CD4-positive, alpha-beta memory T cell (primary cell): ENCODE measurements around the gene ALDOC. TPM values are rescaled to one million over a fixed set of nuclear protein-coding genes. Genes with fewer than 3 reads are reported as not detected.

Experiments
- CTCF ChIA-PET: fragments of 350-600 bp; sonication (Branson Sonifier 250); formaldehyde crosslinking; loops from one replicate; lab custom pipeline; 2021; ENCODE audit warnings: inconsistent platforms; ENCODE audit not compliant: partially characterized antibody; lab: Charles Lee
- POLR2A ChIA-PET: fragments of 350-600 bp; sonication (Branson Sonifier 250); formaldehyde crosslinking; loops from one replicate; lab custom pipeline; 2021; ENCODE audit not compliant: partially characterized antibody; lab: Charles Lee
- DNase-seq, 5 donors: peaks; one replicate each; pipeline versions ENCODE4 v3.0.0 to v3.0.0-alpha.2; 2020 to 2022; ENCODE audit warnings: mixed read lengths in 1 of 5
- H3K27ac ChIP-seq: one replicate; pipeline ENCODE4 v1.7.0; 2013; ENCODE audit warnings: low read depth, low read length
- H3K27me3 ChIP-seq: 2 replicates; pipeline ENCODE4 v1.7.0; 2013; ENCODE audit warnings: mild to moderate bottlenecking, low read length, moderate library complexity; ENCODE audit not compliant: insufficient read depth
- H3K36me3 ChIP-seq: 2 replicates; pipeline ENCODE4 v1.7.0; 2013; ENCODE audit warnings: mild to moderate bottlenecking, low read length, moderate library complexity; ENCODE audit not compliant: insufficient read depth
- H3K4me1 ChIP-seq: 2 replicates; pipeline ENCODE4 v1.7.0; 2013; ENCODE audit warnings: mild to moderate bottlenecking, low read length, moderate library complexity; ENCODE audit not compliant: insufficient read depth
- H3K4me3 ChIP-seq, 2 donors: one replicate each; pipeline ENCODE4 v1.7.0; 2013; ENCODE audit warnings: low read length in 2 of 2, mild to moderate bottlenecking in 1 of 2
- H3K9me3 ChIP-seq, 2 donors: one replicate each; pipeline ENCODE4 v1.7.0; 2013; ENCODE audit warnings: low read length in 2 of 2, control low read depth in 1 of 2; ENCODE audit not compliant: control insufficient read depth in 1 of 2
- H3K27ac Mint-ChIP-seq, 7 donors: one replicate each; pipeline ENCODE4 v1.8.0; 2020 to 2021; ENCODE audit warnings: mixed read lengths in 7 of 7, mild to moderate bottlenecking in 6 of 7, inconsistent platforms in 3 of 7, moderate library complexity in 3 of 7
- H3K27me3 Mint-ChIP-seq, 2 donors: one replicate each; pipeline ENCODE4 v1.8.0; 2020 to 2021; ENCODE audit warnings: mixed read lengths in 2 of 2
- H3K36me3 Mint-ChIP-seq, 2 donors: one replicate each; pipeline ENCODE4 v1.8.0; 2020 to 2021; ENCODE audit warnings: mixed read lengths in 2 of 2, inconsistent platforms in 1 of 2, mild to moderate bottlenecking in 1 of 2
- H3K4me1 Mint-ChIP-seq, 4 donors: one replicate each; pipeline ENCODE4 v1.8.0; 2020 to 2021; ENCODE audit warnings: mixed read lengths in 4 of 4, mild to moderate bottlenecking in 1 of 4
- H3K4me3 Mint-ChIP-seq, 8 donors: one replicate each; pipeline ENCODE4 v1.8.0; 2020 to 2021; ENCODE audit warnings: mixed read lengths in 8 of 8, mild to moderate bottlenecking in 7 of 8, moderate library complexity in 6 of 8, inconsistent platforms in 3 of 8
- H3K9me3 Mint-ChIP-seq, 8 donors: one replicate each; pipeline ENCODE4 v1.8.0; 2020 to 2021; ENCODE audit warnings: mixed read lengths in 8 of 8, mild to moderate bottlenecking in 5 of 8, inconsistent platforms in 3 of 8, moderate library complexity in 1 of 8
- intact Hi-C: fragments of 100-400 bp; cut with micrococcal nuclease; formaldehyde crosslinking; loops from one replicate; pipeline ENCODE4 v1.15.1; 2023
- polyA plus RNA-seq, 2 donors: library from polyadenylated mRNA; unstranded; fragments of 300-500 nt; fragmentation: Illumina TruSeq; gene quantifications; one replicate each; pipeline ENCODE4 v1.2.3, GENCODE V29; 2021
- total RNA-seq, 2 experiments: library from RNA; stranded (reverse); gene quantifications; one replicate each; pipeline ENCODE4 v1.2.3, GENCODE V29; 2021

The ALDOC gene
- total and polyA plus RNA-seq, 4 experiments from 2014 or later = 30.1 to 62.2 (median 41.9) TPM

DNA sequence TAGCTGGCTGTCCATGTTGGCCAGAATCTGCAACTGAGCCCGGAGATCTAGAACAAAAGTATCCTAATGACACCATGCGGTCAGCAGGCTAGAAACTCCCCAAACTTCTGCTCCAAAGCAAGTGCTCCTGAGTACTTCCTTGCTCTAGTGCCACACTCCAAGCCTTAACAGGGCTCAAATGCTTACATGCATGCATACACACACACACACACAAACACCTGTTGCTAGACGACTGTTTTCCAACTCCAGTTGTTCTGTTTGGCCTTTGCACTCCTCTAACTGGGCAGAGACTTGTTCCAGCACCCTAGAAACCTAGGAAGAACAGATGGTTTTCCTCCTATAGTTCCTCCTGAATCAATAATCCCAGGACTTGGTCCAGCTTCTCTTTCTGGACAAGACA lies 7.7 kb upstream of the ALDOC start:
- POLR2A ChIA-PET = no interaction called here
- no peaks in the 10 kb centered on the region for H3K27me3 Mint-ChIP-seq
- no peaks in the 10 kb centered on the region for H3K9me3 Mint-ChIP-seq
- H3K4me3 ChIP-seq = no peak overlapping the region
- peak overlapping the region in 2 of 7 donors; percentile 25 to 59 for H3K27ac Mint-ChIP-seq
- no peaks in the 10 kb centered on the region for H3K4me1 ChIP-seq
- peaks cover 10 to 12% of the 10 kb centered on the region in 2 donors for H3K36me3 Mint-ChIP-seq
- intact Hi-C loops = no loop called here
- no peak for DNase-seq
- H3K36me3 ChIP-seq = peaks cover 17% of the 10 kb centered on the region
- peaks cover 0 to 3% (median under 1%) of the 10 kb centered on the region in 4 donors for H3K4me1 Mint-ChIP-seq
- no peak overlapping the region for H3K4me3 Mint-ChIP-seq
- H3K27me3 ChIP-seq = no peaks in the 10 kb centered on the region
- no peak overlapping the region for H3K27ac ChIP-seq
- CTCF ChIA-PET = no interaction called here
- H3K9me3 ChIP-seq = no peaks in the 10 kb centered on the region

DNA sequence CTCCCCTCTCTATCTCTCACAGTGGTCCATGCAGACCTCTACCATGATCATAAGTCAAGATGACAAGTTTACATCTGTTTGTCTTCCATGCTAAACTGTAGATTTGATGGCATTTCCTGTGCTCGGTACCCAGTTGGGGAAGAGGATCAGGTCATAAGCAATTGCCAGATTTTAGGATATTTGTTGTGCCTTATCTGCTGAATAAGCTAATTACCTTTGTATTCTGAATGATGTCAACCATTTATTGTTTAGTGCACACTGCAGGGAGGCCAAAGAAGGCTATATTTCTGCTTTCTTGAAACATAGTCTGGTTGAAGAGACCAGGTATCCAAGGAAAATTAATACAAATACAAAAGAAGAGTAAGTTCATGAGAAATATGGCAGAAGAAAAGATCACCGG lies 5.8 kb upstream of the ALDOC start:
- intact Hi-C loops = no loop called here
- POLR2A ChIA-PET = interaction anchor here (1.0 kb wide), 1 partner anchor 11 kb away, joined by 4 read pairs; the partner anchor contains the start of gene PIGS
- Mint-ChIP-seq H3K36me3 (peaks cover 7 to 8% of the 10 kb centered on the region in 2 donors), H3K4me1 (peaks cover 0 to 1% (median 0%) of the 10 kb centered on the region in 4 donors), H3K27ac (no peak overlapping the region), H3K27me3 (no peaks in the 10 kb centered on the region), H3K4me3 (no peak overlapping the region), H3K9me3 (no peaks in the 10 kb centered on the region)
- H3K9me3 ChIP-seq = no peaks in the 10 kb centered on the region
- H3K4me1 ChIP-seq = no peaks in the 10 kb centered on the region
- peaks cover 17% of the 10 kb centered on the region for H3K36me3 ChIP-seq
- no peak overlapping the region for H3K4me3 ChIP-seq
- H3K27ac ChIP-seq = no peak overlapping the region
- no peaks in the 10 kb centered on the region for H3K27me3 ChIP-seq
- CTCF ChIA-PET = no interaction called here
- no peak for DNase-seq

DNA sequence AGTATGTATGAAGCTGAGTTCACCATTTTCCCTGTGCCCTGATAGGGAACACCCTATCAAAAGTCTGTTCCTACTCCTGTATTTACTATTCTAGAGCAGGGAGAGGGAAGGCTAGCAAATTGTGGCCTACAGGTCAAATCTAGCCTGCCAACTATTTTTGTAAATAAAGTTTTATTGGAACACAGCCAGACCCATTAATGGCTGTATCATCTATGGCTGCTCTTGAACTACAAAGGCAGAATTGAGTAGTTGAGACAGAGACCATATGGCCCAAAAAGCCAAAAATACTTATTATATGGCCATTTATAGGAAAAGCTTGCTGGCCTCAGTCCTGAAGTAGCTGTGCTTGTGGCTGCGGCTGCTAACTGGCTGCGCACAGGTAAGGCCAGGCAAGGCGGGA lies 4.3 kb upstream of the ALDOC start:
- intact Hi-C loops = no loop called here
- ChIA-PET CTCF (no interaction called here), POLR2A (interaction anchor here (1.2 kb wide), 1 partner anchor 10 kb away, joined by 5 read pairs; the partner anchor contains the start of gene PIGS)
- peaks cover 7 to 13% of the 10 kb centered on the region in 2 donors for H3K36me3 Mint-ChIP-seq
- H3K4me3 Mint-ChIP-seq = no peak overlapping the region
- no peak for DNase-seq
- Histone ChIP-seq H3K9me3 (no peaks in the 10 kb centered on the region), H3K4me1 (peaks cover 10% of the 10 kb centered on the region), H3K27me3 (no peaks in the 10 kb centered on the region), H3K36me3 (peaks cover 13% of the 10 kb centered on the region), H3K27ac (no peak overlapping the region), H3K4me3 (no peak overlapping the region)
- no peaks in the 10 kb centered on the region for H3K9me3 Mint-ChIP-seq
- H3K27ac Mint-ChIP-seq = peak overlapping the region in 2 of 7 donors; percentile 3 to 64
- H3K27me3 Mint-ChIP-seq = no peaks in the 10 kb centered on the region
- H3K4me1 Mint-ChIP-seq = peaks cover 8 to 13% (median 11%) of the 10 kb centered on the region in 4 donors

DNA sequence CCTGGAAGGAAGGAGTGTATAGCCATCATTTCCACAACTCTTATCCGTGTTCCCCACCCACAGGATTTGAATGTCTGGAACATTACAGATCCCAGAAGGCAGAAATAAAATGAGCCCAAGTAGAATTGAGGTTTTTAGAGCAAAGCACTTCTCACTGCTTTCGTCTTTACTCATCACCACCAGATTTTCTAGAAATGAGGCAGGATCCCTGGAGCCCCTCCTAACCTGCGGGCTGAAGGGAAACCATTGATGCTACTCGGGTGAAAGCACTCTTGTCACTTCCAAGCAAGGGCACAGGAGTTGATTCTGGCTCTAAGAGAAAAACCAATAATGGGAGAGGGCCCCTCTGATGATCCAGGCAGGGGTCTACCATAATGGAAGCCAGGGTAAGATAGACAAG lies 2.8 kb upstream of the ALDOC start:
- H3K4me3 ChIP-seq = no peak overlapping the region
- CTCF ChIA-PET = no interaction called here
- Mint-ChIP-seq H3K36me3 (peaks cover 6 to 8% of the 10 kb centered on the region in 2 donors), H3K9me3 (no peaks in the 10 kb centered on the region), H3K4me1 (peaks cover 9 to 22% (median 17%) of the 10 kb centered on the region in 4 donors), H3K27ac (peak overlapping the region in 1 of 7 donors; percentile 48), H3K4me3 (no peak overlapping the region), H3K27me3 (no peaks in the 10 kb centered on the region)
- no peaks in the 10 kb centered on the region for H3K27me3 ChIP-seq
- intact Hi-C loops = no loop called here
- H3K27ac ChIP-seq = no peak overlapping the region
- peaks cover 19% of the 10 kb centered on the region for H3K4me1 ChIP-seq
- H3K9me3 ChIP-seq = no peaks in the 10 kb centered on the region
- POLR2A ChIA-PET = interaction anchor here (1.2 kb wide), 1 partner anchor 8 kb away, joined by 5 read pairs; the partner anchor contains the start of gene PIGS
- no peak for DNase-seq
- no peaks in the 10 kb centered on the region for H3K36me3 ChIP-seq

DNA sequence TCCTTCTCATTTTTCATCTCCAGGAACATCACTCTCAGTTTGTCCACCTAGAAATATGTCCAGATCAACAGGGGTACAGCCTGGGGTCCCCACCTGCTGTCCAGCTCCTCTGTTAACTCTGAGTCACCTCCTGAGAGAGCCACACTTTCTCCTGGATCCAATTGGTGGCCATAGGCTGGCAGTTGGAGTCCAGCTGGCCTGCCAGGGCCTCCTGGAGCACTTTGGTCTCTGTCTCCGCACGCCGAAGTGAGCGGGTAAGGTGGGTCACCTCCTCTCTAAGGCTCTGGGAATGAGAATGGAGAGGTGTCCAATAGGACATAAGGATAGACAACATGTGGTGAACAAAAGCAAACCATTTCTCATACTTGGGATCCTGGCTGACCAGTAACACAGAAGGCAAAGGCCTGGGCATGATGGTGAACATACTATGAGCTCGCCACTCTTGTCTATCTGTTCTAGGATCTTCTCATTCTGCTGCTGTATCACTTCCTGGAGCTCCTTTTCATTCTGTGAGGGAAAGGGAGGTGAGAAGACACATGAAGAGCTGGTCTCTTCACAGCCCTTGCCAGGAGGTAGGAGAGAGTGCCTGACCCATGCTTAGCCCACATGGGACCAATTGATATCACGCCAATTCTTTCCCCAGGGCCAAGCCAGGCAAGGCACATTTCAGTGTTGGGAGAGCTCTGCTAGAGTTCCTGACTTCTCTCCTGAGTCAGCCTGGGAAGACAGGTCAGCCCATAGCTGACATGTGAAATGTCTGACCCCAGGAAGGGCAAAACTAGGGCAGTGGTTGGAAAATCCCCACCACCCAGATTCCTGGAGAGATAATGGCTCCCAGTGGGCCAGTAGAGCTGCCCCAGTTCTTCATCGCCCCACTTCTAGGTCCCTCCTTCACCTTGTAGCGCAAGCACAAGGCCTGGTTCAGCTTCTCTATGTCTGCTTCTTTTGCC lies 1.8 kb upstream of the ALDOC start:
- Mint-ChIP-seq H3K36me3 (peaks cover 0 to 9% of the 10 kb centered on the region in 2 donors), H3K9me3 (no peaks in the 10 kb centered on the region), H3K4me3 (peak overlapping the region in 1 of 8 donors; percentile 35), H3K4me1 (peaks cover 10 to 29% (median 17%) of the 10 kb centered on the region in 4 donors), H3K27ac (peak overlapping the region in 3 of 7 donors; percentile 41 to 64 (median 48)), H3K27me3 (no peaks in the 10 kb centered on the region)
- ChIA-PET CTCF (interaction anchor here (1.4 to 1.5 kb wide), 2 partner anchors 30 to 34 kb away, joined by 4 to 5 read pairs; no protein-coding TSS in a partner anchor), POLR2A (interaction anchor here (1.3 to 13.1 kb wide), 3 partner anchors 22 to 66 kb away, joined by 8 to 169 read pairs (median 20); partner anchors contain the start of genes BLTP2 and SPAG5)
- Histone ChIP-seq H3K4me1 (peaks cover 19% of the 10 kb centered on the region), H3K27ac (no peak overlapping the region), H3K9me3 (no peaks in the 10 kb centered on the region), H3K4me3 (no peak overlapping the region), H3K36me3 (no peaks in the 10 kb centered on the region), H3K27me3 (no peaks in the 10 kb centered on the region)
- no peak for DNase-seq
- intact Hi-C loops = no loop called here

DNA sequence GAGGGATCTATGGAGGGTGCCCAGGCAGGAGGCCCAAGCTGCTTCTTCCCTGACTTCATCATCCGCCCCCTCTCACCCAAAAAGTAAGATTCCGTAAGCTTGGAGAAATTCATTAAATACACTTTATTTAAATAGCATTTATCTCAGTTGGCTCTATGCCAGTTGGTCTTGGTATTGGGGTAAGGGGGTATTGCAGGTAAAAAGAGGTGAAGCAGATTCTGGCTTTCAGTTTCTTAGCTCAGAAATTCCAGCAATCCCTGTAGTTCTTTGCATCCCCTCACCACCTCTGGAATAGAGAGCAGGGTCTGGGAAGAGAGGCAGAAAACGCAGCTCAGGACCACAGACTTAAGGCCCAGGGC lies 750 bp upstream of the ALDOC start:
- peaks cover 18 to 39% (median 24%) of the 10 kb centered on the region in 4 donors for H3K4me1 Mint-ChIP-seq
- peak overlapping the region; percentile 59 for H3K27ac ChIP-seq
- peak overlapping the region in 2 of 7 donors; percentile 38 to 89 for H3K27ac Mint-ChIP-seq
- peaks cover 0 to 9% of the 10 kb centered on the region in 2 donors for H3K36me3 Mint-ChIP-seq
- no peaks in the 10 kb centered on the region for H3K9me3 ChIP-seq
- H3K36me3 ChIP-seq = no peaks in the 10 kb centered on the region
- POLR2A ChIA-PET = interaction anchor here (0.8 to 13.1 kb wide), 11 partner anchors 10 to 372 kb away, joined by 3 to 169 read pairs (median 6); partner anchors contain the start of genes BLTP2, SDF2, SPAG5 and SUPT6H
- no peaks in the 10 kb centered on the region for H3K27me3 Mint-ChIP-seq
- intact Hi-C loops = loop anchor here (1.0 kb wide), 1 partner anchor 22 kb away; the partner anchor contains the start of gene SPAG5
- peak overlapping the region in 2 of 8 donors; percentile 85 to 89 for H3K4me3 Mint-ChIP-seq
- no peak for DNase-seq
- peak overlapping the region in 1 of 2 donors; percentile 20 for H3K4me3 ChIP-seq
- H3K27me3 ChIP-seq = no peaks in the 10 kb centered on the region
- CTCF ChIA-PET = interaction anchor here (1.4 to 1.5 kb wide), 3 partner anchors 19 to 35 kb away, joined by 3 to 5 read pairs (median 4); no protein-coding TSS in a partner anchor
- peaks cover 30% of the 10 kb centered on the region for H3K4me1 ChIP-seq
- no peaks in the 10 kb centered on the region for H3K9me3 Mint-ChIP-seq
